MM.1S (cell line): ENCODE measurements around the gene SP6.

Experiments
- DNase-seq: peaks from one replicate; pipeline ENCODE4 v3.0.0-alpha.2; 2015
- H2AFZ ChIP-seq: fragments of 300-600 bp; sonication (generic); 2 replicates; pipeline ENCODE4 v1.6.0; 2016; ENCODE audit warnings: antibody characterized with exemption, low read length
- H3F3A ChIP-seq: fragments of 300-600 bp; sonication (generic); 2 replicates; pipeline ENCODE4 v1.6.1; 2016; ENCODE audit warnings: mild to moderate bottlenecking, antibody characterized with exemption, low read length, moderate library complexity, mixed read lengths; ENCODE audit not compliant: insufficient read depth
- H3K27ac ChIP-seq: fragments of 300-600 bp; sonication (generic); 2 replicates; pipeline ENCODE4 v1.5.1; 2016; ENCODE audit warnings: mild to moderate bottlenecking, low read length
- H3K27me3 ChIP-seq: fragments of 300-600 bp; sonication (generic); replicated peaks from 2 replicates; pipeline ENCODE4 v1.6.0; 2016; ENCODE audit warnings: low read length; ENCODE audit not compliant: insufficient read depth
- H3K36me3 ChIP-seq: fragments of 300-600 bp; sonication (generic); replicated peaks from 2 replicates; pipeline ENCODE4 v1.6.1; 2016; ENCODE audit warnings: mild to moderate bottlenecking, low read length, mixed read lengths; ENCODE audit not compliant: insufficient read depth
- H3K4me1 ChIP-seq: fragments of 300-600 bp; sonication (generic); 2 replicates; pipeline ENCODE4 v1.6.1; 2016; ENCODE audit warnings: low read length, mixed read lengths
- H3K4me2 ChIP-seq: fragments of 300-600 bp; sonication (generic); 2 replicates; pipeline ENCODE4 v1.6.0; 2016; ENCODE audit warnings: low read depth, low read length
- H3K4me3 ChIP-seq: fragments of 300-600 bp; sonication (generic); 2 replicates; pipeline ENCODE4 v1.5.1; 2016; ENCODE audit warnings: low read length, mixed read lengths
- H3K79me2 ChIP-seq: fragments of 300-600 bp; sonication (generic); 2 replicates; pipeline ENCODE4 v1.6.1; 2016; ENCODE audit warnings: mixed run types, low read length, mixed read lengths
- H3K9ac ChIP-seq: fragments of 300-600 bp; sonication (generic); 2 replicates; pipeline ENCODE4 v1.6.1; 2016; ENCODE audit warnings: low read length, mixed read lengths
- H3K9me2 ChIP-seq: fragments of 300-600 bp; sonication (generic); replicated peaks from 2 replicates; pipeline ENCODE4 v1.6.1; 2016; ENCODE audit warnings: mild to moderate bottlenecking, low read length, mixed read lengths; ENCODE audit not compliant: insufficient read depth
- H3K9me3 ChIP-seq: fragments of 300-600 bp; sonication (generic); replicated peaks from 2 replicates; pipeline ENCODE4 v1.6.1; 2016; ENCODE audit warnings: mild to moderate bottlenecking, low read length, mixed read lengths; ENCODE audit not compliant: insufficient read depth
- H4K20me1 ChIP-seq: fragments of 300-600 bp; sonication (generic); 2 replicates; pipeline ENCODE4 v1.6.1; 2016; ENCODE audit warnings: mild to moderate bottlenecking, low read length, moderate library complexity, mixed read lengths; ENCODE audit not compliant: insufficient read depth
- CTCF ChIP-seq: fragments of 300-600 bp; sonication (generic); IDR thresholded peaks from 2 replicates; pipeline ENCODE4 v1.5.1; 2016; ENCODE audit warnings: antibody characterized with exemption, low read length, mixed read lengths
- EZH2 ChIP-seq: fragments of 300-600 bp; sonication (generic); optimal IDR thresholded peaks from 2 replicates; pipeline ENCODE3; 2017; ENCODE audit warnings: low read depth, mild to moderate bottlenecking, antibody characterized with exemption, low read length, mixed read lengths

Gene SP6

DNA sequence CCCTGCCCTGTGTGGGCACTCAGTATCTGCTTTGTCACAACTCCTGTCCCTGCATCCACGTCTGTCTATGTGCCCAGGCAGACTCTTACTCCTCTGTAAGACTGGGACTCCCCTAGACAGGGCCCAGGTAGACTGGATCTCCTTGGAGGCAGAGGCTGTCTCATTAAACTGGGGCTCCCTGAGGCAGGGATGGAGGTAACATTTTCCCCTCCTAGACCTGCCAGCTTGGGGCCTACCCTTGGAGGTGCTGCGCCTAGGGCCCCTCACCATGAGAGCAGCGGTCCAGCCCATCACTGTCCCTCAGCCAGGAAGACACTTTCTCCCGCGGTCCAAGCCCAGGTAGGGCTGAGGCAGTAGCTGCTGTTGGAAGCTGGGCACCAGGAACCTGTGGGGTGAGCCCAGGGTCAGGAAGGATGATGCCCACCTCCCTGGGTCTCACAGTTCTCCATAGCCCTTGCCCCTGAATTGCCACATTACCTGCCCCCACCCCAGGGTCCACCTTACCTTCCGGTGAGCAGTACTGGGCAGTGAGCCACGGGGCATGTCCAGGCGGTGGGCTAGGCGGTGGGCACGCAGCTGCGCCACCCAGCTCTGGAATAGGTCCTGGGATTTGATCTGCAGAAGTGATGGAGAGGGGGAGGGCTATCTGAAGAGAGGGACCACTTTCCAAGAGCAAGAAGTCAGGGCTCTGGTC is 32.8 kb downstream of the SP6 start:
- Histone ChIP-seq H3K4me3 (no peak overlapping the region), H3K79me2 (peaks cover 19% of the 10 kb centered on the region), H3K27ac (no peak overlapping the region), H3K9ac (no peak overlapping the region), H3K4me2 (no peak overlapping the region), H2AFZ (no peak overlapping the region), H3K27me3 (no peaks in the 10 kb centered on the region), H4K20me1 (no peaks in the 10 kb centered on the region), H3K9me2 (no peaks in the 10 kb centered on the region), H3K9me3 (no peaks in the 10 kb centered on the region), H3F3A (no peaks in the 10 kb centered on the region), H3K36me3 (no peaks in the 10 kb centered on the region), H3K4me1 (peaks cover 15% of the 10 kb centered on the region; the same call in 1 of the 2 replicates)
- no peak for DNase-seq
- no peak for TF ChIP-seq EZH2

DNA sequence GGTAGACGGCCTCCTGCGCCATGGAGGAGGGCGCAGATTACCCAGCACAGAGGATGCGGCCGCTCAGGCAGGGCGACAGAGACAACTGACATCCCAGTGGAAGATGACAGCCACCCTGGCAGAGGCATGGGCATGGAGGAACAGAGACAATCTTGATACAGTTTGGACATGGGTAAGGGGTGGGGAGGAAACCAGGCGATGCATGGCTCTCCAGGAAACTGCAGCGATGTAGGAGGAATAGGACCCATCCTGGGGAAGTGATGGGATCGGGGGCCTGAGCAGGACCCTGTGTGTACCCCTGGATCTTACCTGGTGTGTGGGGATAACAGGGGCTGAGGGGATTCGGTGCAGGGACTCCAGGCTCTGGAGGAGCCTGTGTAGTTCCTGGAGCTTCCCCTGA is 34.0 kb downstream of the SP6 start:
- Histone ChIP-seq H3F3A (no peaks in the 10 kb centered on the region), H3K9ac (no peak overlapping the region), H2AFZ (no peak overlapping the region), H4K20me1 (no peaks in the 10 kb centered on the region), H3K4me1 (peaks cover 6% of the 10 kb centered on the region; the same call in 1 of the 2 replicates), H3K27me3 (no peaks in the 10 kb centered on the region), H3K4me3 (no peak overlapping the region), H3K36me3 (no peaks in the 10 kb centered on the region), H3K79me2 (peaks cover 17% of the 10 kb centered on the region), H3K9me2 (no peaks in the 10 kb centered on the region), H3K9me3 (no peaks in the 10 kb centered on the region), H3K4me2 (no peak overlapping the region), H3K27ac (no peak overlapping the region)
- no peak for TF ChIP-seq CTCF
- no peak for DNase-seq

GRCh38 chr17:47816111-47816735 is 34.7 kb downstream of the SP6 start:
- Histone ChIP-seq H3K36me3 (no peaks in the 10 kb centered on the region), H4K20me1 (no peaks in the 10 kb centered on the region), H3K4me1 (peaks cover 6% of the 10 kb centered on the region; the same call in 1 of the 2 replicates), H3K27ac (no peak overlapping the region), H3K79me2 (peaks cover 10% of the 10 kb centered on the region), H3K27me3 (no peaks in the 10 kb centered on the region), H3K9me2 (no peaks in the 10 kb centered on the region), H3K9ac (no peak overlapping the region), H2AFZ (no peak overlapping the region), H3F3A (no peaks in the 10 kb centered on the region), H3K9me3 (no peaks in the 10 kb centered on the region), H3K4me2 (no peak overlapping the region), H3K4me3 (no peak overlapping the region)
- DNase-seq: no peak
- no peak for TF ChIP-seq EZH2
- no peak for TF ChIP-seq CTCF
